ENCODE measurements around the gene GAB3. TPM values are rescaled to one million over a fixed set of nuclear protein-coding genes. Genes with fewer than 3 reads are reported as not detected.

GAB3 gene
- total RNA-seq, 1 donor from 2014 or later = 2.9 TPM

GRCh38 chrX:154658957-154659356, 91.9 kb downstream of the GAB3 start:
- no peaks in the 10 kb centered on the region for H3K27me3 ChIP-seq
- no peak for DNase-seq (ENCODE audit: low spot score in 2 of 2)
- no peak for TF ChIP-seq CTCF (IDR thresholded peaks at IDR 0.05)
- H3K9me3 ChIP-seq = no peaks in the 10 kb centered on the region
- H3K36me3 ChIP-seq = no peaks in the 10 kb centered on the region
- H3K4me3 ChIP-seq = no peak overlapping the region
- intact Hi-C loops (cut with DNase I) = no loop called here
- H3K4me1 ChIP-seq = no peaks in the 10 kb centered on the region
- H3K27ac ChIP-seq = no peak overlapping the region

- Histone ChIP-seq H3K4me3 (no peak overlapping the region), H3K27ac (no peak overlapping the region), H3K36me3 (no peaks in the 10 kb centered on the region), H3K27me3 (no peaks in the 10 kb centered on the region), H3K9me3 (no peaks in the 10 kb centered on the region), H3K4me1 (no peaks in the 10 kb centered on the region)
- intact Hi-C loops (cut with DNase I) = no loop called here
- no peak for DNase-seq (ENCODE audit: low spot score in 2 of 2)
- TF ChIP-seq CTCF (IDR thresholded peaks at IDR 0.05) = no peak
These were observed 92.7 kb downstream of the GAB3 start for GRCh38 chrX:154658187-154658586.

- no peaks in the 10 kb centered on the region for H3K4me1 ChIP-seq
- H3K9me3 ChIP-seq = no peaks in the 10 kb centered on the region
- no peak overlapping the region for H3K4me3 ChIP-seq
- intact Hi-C loops (cut with DNase I) = no loop called here
- no peak for TF ChIP-seq CTCF (IDR thresholded peaks at IDR 0.05)
- DNase-seq (ENCODE audit: low spot score in 2 of 2) = no peak
- H3K27me3 ChIP-seq = no peaks in the 10 kb centered on the region
- H3K36me3 ChIP-seq = no peaks in the 10 kb centered on the region
- no peak overlapping the region for H3K27ac ChIP-seq
These were observed 93.6 kb downstream of the GAB3 start for GRCh38 chrX:154657226-154657805.

GRCh38 chrX:154655786-154656185, 95.1 kb downstream of the GAB3 start:
- Histone ChIP-seq H3K4me1 (no peaks in the 10 kb centered on the region), H3K27ac (no peak overlapping the region), H3K4me3 (no peak overlapping the region), H3K9me3 (no peaks in the 10 kb centered on the region), H3K27me3 (no peaks in the 10 kb centered on the region), H3K36me3 (no peaks in the 10 kb centered on the region)
- no peak for DNase-seq (ENCODE audit: low spot score in 2 of 2)
- intact Hi-C loops (cut with DNase I) = no loop called here
- no peak for TF ChIP-seq CTCF (IDR thresholded peaks at IDR 0.05)

GRCh38 chrX:154655346-154655745, 95.5 kb downstream of the GAB3 start:
- no peak overlapping the region for H3K4me3 ChIP-seq
- TF ChIP-seq CTCF (IDR thresholded peaks at IDR 0.05) = no peak
- H3K9me3 ChIP-seq = no peaks in the 10 kb centered on the region
- DNase-seq (ENCODE audit: low spot score in 2 of 2) = no peak
- no peaks in the 10 kb centered on the region for H3K4me1 ChIP-seq
- H3K27ac ChIP-seq = no peak overlapping the region
- no peaks in the 10 kb centered on the region for H3K36me3 ChIP-seq
- no peaks in the 10 kb centered on the region for H3K27me3 ChIP-seq
- intact Hi-C loops (cut with DNase I) = no loop called here

GRCh38 chrX:154654925-154655324, 96.0 kb downstream of the GAB3 start:
- no peaks in the 10 kb centered on the region for H3K27me3 ChIP-seq
- no peaks in the 10 kb centered on the region for H3K36me3 ChIP-seq
- intact Hi-C loops (cut with DNase I) = no loop called here
- H3K4me1 ChIP-seq = no peaks in the 10 kb centered on the region
- no peak overlapping the region for H3K27ac ChIP-seq
- no peak for DNase-seq (ENCODE audit: low spot score in 2 of 2)
- H3K9me3 ChIP-seq = no peaks in the 10 kb centered on the region
- no peak for TF ChIP-seq CTCF (IDR thresholded peaks at IDR 0.05)
- no peak overlapping the region for H3K4me3 ChIP-seq
